HG02798 (cell line): Measurements from ENCODE around the gene ATOH8.

Source experiments
- ATAC-seq: cut with Tn5 transposase; IDR thresholded peaks from one replicate; pipeline ENCODE4 v1.9.1; 2021; ENCODE audit warnings: mild to moderate bottlenecking; ENCODE audit not compliant: unreplicated experiment, poor library complexity

The ATOH8 gene

DNA sequence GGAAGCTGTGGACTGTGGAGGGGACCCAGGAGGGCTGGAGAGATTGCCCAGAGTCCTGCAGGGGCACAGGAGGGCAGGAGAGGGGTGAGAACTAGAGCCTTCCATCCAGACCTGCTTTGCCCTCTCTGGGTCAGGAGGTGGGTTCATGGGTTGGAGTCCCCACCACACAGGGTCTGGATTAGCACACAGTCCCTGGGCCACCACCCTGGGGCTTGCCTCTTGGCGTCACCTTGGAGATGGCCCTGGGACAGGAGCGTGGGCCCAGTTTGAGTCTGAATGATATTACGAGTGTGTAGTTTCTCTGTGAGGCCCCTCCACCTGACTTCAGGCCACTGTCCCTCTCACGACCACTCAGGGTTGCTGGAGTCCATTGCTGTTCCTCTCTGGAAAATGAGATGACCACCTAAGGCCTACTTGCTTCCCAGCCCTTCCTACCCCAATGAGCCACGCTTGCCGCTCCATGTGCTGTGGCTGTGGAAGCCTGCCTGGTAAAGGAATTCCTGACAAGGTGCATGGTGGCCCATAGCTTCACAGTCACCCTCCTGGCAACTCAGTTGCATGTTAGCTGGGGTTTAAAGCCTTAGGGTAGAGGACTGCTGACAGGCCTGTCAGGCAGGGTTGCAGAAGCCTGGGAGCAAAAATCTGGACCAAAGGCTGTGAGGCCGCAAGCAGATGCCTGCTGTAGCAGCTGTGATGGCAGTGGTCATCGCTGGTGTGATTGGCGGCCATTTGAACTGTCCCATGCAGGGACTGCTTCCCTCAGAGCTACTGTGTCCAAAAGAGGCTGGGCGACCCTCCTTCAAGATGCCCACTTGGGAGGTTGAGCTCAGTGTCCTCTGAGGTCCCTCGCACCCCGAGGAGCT lies 14.2 kb downstream of the ATOH8 start:
- no peak for ATAC-seq

DNA sequence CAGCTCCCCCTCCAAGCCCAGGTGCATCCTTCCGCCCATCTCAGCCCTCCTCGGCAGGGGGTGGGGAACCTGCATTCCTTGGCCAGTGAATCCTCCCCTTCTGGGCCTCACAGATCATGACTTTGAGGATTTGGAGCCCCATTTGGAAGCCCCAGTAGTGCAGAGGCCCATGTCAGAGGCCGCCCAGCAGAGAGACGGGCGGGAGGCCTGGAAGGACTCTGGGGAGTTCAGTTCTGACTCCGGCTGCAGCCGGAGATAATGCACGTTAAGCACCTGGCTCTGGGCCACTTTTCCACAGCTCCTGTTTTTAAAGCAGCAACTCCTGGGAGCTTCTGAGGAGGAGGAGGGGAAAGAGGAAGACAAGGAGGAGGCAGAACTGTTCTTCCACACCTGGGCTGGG lies 14.9 kb downstream of the ATOH8 start:
- no peak for ATAC-seq

DNA sequence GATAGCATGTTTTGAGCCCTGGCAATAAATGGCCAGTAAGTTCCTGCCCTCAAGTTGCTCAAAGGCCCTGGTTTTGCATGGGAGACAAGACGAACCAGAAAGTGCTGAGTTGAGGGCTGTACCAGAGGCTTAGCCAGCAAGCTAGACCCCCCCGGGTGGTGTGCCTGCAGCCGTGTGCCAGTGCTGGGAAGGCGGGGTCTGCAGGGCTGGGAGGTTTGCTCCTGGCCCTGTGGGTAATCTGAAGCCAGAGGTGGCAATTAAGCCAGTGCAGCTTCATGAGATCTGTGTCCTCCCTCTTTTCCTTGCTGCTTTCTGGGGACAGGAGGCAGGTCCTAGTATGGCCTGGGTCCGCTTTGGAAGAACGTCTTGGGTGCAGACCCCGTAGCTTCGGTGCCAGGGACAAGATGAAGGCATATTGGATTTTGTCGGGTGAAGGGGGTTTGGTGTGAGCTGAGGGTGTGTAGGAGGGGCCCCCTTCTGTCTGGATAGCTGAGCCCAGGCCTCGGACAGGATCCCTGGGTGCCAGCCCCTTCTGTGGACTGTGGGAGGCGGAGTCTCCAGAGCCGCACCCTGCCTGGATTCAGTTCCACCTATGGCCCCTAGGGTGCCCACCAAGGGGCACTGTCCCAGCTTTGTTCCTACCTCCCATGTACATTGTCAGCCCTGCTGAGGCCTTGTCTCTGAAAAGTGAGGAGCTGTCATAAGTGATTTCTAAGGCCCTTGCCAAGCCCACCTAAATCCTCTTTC lies 15.6 kb downstream of the ATOH8 start:
- ATAC-seq = no peak

DNA sequence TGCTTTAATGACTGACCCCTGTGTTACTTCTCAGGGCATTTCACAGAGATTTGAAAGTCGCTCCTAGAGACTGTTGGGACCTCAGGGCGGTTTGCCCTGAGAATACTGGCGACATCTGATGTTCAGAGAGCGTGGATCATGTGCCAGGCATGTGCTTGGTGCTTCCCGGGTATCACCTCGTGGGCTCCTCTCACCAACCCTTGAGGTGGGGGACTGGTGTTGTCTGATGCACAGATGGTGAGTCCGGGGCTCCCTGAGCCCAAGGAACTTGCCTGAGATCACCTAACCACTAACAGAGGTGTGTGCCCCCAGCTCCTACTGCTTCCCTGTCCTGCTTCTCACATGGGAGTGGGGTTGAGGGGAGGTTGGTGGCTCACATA lies 16.2 kb downstream of the ATOH8 start:
- no peak for ATAC-seq

DNA sequence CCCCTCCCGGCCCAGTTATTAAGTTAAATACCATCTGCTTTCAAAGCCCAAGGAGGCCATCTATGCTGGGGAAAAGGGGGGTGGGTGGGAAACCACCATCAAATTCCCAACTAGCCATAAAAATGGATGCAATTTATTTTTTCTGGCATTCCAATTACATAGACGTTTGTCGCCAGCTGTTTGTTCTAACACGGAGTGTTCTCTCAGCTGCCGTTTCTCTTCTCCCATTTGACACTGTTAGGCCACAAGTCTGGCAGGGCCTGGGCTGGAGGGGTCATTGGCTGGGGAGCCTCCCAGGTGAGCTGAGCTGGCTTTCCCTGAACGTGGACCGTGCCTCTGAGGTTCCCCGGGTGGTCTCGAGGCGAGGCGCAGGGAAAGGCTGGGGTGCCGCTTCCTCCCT lies 16.6 kb downstream of the ATOH8 start:
- no peak for ATAC-seq

DNA sequence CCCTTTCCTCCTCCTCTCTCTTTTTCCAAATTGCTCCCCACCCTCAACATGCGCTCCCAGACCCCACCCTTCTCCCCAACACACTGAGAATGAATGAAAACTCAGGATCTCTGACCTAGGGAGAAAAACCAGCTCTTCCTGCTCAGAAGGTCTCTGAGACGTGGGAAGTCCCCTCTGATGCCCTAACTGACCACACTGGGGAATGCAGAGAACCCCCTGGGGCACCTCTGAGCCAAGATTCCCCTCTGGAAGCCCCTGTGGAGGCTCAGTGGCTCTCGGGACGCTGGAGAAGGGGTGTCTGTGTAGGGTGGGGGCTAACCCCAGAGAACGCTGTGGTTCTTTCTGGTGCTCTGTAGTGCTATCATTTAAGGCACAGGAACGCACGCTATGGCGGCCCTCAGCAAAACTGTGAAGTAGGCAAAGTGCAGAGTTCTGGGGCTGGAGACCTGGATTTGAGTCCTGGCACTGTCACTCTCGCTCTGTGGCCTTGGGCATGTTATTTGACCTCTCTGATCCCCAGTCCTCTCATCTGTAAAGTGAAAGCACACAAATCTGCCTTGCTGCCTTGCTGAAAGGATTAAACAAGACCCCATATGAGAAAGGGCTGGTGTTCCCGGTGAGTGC lies 17.1 kb downstream of the ATOH8 start:
- ATAC-seq = no peak

DNA sequence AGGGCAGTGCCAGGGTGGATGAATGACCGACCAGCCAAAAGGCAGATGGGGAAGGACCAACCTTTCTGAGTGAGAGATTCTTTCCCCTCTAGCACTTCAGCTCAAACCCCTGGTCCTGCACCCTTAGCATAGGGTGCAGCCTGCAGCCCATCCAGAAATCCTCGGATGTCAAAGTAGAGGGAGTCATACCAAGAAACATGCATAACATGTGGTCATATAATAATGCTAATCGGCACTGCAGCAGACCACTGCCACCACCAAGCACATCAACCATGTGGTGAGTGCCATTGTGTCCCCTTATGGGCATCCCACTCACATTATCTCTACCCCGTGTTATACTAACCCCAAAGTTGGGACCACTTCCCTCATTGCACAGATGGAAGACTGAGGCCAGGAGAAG lies 17.7 kb downstream of the ATOH8 start:
- no peak for ATAC-seq

DNA sequence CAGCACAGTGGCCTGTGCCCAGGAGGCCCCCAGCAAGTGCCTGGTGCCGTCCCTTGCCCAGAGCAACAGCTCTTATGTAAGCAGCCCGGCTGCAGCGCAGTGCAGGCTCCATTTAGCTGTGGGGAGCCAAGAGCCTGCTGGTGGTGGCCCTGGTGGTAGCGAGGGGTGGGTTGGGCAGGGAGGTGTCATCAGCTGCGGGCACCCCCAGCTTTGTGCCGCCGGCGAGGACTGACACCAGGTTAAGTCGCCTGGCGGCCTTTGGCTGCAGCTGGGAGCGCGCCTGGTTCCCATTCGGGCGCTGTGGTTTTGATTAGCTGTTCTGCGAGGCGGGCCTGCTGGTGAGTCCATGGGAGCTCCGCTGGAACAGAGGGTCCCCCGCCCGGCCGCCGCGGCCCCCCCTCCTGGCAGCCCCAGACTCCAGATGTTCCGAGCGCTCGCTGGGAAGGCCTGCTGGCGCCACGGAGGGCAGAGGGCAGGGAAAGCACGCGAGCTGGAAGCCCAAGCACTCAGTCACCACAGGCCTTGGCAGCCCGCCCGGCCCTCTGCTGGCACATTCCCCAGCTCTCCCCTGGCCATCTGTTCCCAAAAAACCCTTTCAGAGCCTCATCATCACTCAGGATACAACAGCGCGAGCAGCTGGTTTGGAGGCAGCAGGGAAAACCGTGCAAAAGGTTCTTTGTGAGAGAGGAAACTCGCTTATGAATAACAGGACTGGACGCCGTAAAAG lies 18.4 kb downstream of the ATOH8 start:
- no peak for ATAC-seq

DNA sequence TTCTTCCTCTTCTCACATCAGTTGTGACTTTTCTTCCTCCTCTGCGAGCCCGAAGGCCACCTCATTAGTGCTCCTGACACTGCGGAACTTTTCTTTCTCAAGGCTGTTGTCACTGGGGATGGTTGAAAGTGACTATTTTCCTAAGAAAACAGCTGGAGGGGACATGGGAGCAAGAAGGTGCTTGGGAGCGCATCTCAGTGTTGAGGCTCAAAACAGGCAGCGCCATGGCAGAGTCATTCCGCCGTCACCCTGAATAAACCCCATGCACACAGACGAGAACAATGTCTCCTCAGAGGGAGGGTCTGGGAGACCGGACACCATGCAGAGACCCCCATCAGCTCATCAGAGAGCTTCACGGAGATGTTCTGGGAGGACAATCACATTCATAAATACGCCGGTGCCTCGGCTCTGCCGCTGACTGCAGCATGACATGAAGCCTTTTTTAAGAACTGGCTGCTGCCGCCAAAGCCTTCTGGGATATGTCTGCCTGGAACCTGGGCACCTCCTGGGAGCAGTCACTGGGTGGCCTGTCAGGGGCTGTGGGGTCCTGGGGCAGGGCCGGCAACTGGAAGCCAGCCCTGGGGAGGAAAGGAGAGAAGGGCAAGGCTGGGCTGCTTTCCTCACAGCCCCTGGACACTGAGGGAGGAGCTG lies 19.2 kb downstream of the ATOH8 start:
- ATAC-seq = no peak

DNA sequence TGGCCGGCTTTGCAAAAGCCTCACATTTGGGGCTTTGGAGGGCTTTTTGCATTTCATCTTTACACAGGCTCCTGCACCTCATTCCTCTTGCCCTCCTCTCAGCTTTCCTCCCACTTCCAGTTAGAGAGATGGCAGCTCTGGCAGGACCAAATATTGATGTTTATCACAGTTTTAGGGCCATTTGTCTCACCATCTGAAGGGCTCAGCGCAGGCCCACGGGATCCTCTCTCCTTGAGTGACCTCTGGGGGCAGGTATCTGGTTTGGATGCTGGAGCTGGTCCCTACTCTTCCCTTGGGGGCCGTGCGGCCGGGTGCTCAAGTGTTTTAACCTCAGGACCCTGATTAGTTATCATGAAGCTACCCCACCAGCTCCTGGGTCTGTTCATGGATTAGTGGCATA lies 19.9 kb downstream of the ATOH8 start:
- no peak for ATAC-seq

DNA sequence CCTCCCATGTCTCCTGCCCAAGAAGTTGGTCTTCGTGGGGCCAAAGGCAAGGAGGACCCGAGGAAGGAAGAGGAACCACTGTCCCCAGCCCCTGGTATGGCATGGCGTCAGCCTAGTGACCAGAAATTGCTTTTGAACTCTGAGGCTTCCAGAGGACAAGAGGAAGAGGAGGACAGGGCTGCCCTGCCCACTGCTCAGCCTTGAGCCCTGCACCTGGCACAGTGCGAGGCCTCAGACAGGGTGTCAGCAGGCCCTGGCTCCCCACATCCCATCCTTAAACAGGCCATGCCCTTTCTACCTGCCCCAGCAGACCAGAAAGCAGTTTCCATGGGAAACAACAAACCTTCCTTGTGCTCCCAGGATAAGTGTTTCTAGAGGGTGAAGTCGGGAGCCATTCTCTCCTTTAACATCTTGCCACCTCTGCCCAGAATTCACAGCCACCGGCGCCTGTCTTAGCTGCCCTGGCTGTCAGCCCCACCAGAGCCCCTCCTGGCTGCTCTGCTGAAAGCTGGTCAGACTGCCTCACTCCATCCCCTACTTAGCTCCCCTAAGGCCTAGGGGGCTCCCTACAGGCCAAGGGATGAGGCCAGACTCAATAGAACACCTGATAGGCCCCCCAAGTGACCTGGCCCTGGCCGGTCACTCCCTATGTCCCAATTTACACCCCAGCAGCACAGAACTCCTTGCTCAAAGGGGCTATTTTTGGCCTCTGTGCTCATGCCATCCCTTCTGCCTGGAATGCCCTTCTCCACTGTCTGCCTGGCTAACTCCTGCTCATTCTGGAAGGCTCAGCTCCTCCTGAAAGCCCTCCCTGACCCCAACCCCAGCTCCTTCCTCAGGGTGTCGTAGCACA lies 20.6 kb downstream of the ATOH8 start:
- ATAC-seq = no peak

DNA sequence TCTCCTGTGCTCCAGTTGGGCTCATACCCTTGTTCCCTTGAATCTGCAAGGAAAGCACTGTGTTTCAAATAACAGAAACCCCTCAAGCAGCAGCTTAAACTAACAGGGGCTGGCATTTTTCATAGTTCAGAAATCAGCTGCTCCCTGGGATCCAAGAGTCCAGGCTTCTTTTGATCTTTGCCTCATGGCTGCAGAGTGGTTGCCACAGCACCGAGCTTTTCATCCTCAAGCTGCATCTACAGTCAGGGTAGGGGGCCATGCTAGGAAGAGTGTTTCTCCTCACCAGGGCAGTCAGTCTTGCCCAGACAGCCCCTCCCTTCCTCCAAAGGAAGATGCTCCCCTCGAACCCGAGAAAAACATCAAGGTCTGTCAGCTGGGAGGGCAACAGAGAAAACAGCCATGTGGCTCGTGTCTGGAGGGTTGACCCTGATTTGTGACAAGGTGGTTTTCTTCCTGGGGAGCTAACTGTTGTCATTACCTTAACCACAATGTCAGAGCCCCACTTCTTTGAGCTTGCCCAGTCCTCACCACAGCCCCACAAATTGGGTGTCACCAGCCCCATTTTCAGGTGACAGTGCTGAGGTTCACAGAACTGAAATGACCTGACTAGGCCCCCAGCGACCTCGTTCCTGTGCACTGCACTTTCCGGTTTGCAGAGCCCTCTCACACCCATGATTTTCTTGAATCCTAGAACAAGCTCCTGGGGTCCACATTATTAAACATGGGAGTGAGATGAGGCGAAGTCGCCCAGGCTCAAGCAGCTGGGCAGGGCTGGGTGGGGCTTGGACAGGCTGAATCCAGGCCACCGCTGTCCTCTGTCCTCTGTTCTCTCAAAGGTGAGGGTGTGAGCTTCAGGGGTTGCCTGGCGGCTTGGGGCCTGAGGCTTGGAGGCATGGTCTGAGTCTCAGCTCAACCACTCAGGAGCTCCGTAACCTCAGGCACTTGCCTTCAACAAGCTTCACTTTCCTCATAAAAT lies 21.9 kb downstream of the ATOH8 start:
- no peak for ATAC-seq

DNA sequence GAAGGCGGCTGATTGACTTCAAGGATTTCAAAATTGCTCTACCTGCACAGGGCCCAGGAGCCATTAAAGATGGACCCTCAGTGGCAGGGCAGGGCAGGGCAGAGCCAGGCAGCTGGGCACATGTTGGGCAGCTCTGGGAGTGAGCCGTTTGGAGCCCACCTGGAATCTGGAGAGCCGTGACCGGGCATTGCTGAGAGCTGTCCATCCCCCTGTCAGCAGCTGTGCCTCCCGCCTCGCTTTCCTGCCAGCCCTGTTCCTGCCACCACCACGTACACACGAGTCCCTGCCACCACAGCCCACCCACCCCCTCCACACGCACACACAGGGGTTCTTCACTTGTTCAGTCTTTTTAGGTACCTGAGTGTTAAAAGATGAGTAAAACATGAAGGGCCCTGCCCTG lies 22.9 kb downstream of the ATOH8 start:
- no peak for ATAC-seq

DNA sequence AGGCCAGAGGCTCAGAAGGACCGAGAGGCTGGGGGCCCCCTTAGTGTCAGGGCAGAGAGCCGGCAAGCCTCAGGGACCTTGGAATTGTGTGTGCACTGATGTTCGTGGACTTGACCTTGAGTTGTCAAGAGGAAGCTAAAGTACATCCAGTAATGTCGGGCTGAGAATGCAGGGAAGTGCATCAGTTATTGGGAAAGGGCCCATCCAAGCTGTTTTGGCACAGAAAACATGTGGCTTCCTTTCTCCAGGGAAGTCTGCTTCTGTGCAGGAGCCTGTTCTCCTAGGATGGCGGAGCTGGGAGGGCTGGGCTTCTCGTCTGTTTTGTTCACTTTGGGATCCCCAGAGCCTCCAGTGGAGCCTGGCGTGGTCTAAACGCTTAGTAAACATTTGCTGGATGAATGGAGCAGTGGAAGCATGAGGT lies 23.7 kb downstream of the ATOH8 start:
- no peak for ATAC-seq

DNA sequence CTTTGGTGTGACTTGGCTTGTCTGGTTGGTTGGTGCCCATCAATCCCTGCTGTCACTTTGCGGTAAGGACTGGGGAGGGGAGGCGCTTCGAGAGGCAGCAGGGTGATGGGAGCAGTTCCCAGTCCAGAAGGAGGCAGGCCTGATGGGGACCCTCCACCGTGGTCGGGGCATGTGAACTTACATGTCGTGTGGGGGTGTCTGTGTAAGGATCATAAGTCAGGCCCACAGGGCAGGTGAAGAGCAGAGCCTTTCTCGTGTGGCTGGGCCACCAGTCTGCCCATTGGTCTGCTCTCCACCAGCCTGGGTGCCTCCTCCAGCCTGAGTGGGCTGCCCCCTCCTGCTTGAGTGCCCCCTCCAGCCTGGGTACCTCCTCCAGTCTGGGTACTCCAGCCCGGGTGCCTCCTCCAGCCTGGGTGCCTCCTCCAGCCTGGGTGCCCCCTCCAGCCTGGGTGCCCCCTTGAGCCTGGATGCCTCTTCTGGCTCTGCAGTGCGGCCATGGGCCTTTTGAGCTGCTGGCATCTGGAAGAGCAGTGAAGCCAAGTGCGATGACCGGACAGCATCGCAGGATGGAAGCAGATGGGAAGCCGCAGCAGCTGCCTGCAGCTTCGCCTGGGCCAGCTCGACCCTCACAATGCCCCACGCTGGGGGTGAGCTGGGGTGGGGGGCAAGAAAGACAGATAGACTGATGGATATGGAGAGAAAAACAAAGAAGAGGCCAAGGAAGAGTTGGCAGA lies 25.0 kb downstream of the ATOH8 start:
- ATAC-seq = no peak

DNA sequence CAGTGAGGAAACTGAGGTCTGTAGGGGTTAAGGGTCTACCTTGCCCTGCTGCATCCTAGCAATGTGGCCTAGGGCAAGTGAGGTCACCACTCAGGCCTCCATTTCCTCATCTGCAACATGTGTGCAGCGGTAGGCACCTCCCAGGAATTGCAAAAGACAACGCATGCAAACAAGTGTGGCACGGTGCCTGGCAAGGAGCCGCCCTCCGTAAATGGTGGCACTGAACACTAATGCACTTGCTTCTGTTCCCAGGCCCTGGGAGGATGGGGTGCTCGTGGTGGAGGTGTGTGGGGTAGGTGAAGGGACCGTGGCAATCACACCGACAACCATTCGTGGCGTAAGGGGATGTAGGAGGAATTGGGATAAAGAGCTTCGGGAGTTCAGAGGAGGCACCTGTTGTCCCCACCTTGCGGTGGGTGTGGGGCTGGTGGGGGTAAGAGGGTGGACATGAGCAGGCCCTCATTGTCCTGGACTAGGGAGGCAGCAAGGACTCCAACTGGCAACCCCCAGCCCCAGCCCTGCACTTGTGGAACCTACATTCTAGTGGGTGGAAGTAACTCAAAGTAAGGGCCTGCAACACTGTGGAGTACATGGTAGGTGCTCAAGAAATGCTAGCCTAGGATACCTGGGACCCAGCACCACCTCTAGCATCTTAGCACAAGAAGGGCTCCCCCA lies 26.0 kb downstream of the ATOH8 start:
- no peak for ATAC-seq
